ENCODE data around the gene SLU7. TPM values are rescaled to one million over a fixed set of nuclear protein-coding genes. Genes with fewer than 3 reads are reported as not detected.
"Not testable (repeated sequence)": the region's sequence is repeated elsewhere in the genome, so short reads cannot be mapped to it uniquely, and the experiment has no call there.

SLU7 gene
- total RNA-seq, 4 donors from 2014 or later = 26.6 to 90.0 (median 52.4) TPM

- intact Hi-C loops (cut with DNase I; ENCODE audit: low total_unique reads) = no loop called here
- no peaks in the 10 kb centered on the region for H3K4me1 ChIP-seq
- no peak for TF ChIP-seq POLR2A (IDR thresholded peaks at IDR 0.05)
- TF ChIP-seq CTCF (IDR thresholded peaks at IDR 0.05) = peak; percentile 72 to 95 (median 81)
- H3K27me3 ChIP-seq = no peaks in the 10 kb centered on the region
- no peaks in the 10 kb centered on the region for H3K9me3 ChIP-seq
- H3K27ac ChIP-seq = no peak overlapping the region
- DNase-seq = peak; percentile 77 to 80
- no peaks in the 10 kb centered on the region for H3K36me3 ChIP-seq
- peak overlapping the region; percentile 8 to 37 for H3K4me3 ChIP-seq
Observed at GRCh38 chr5:160439205-160439600, 20.3 kb upstream of the SLU7 start.

GRCh38 chr5:160438316-160439204, 19.7 kb upstream of the SLU7 start:
- peak in 1 of 2 donors; percentile 23 for DNase-seq
- Histone ChIP-seq H3K4me1 (no peaks in the 10 kb centered on the region), H3K4me3 (peak overlapping the region; percentile 8 to 37), H3K36me3 (no peaks in the 10 kb centered on the region), H3K27ac (no peak overlapping the region), H3K9me3 (no peaks in the 10 kb centered on the region), H3K27me3 (no peaks in the 10 kb centered on the region)
- TF ChIP-seq POLR2A (IDR thresholded peaks at IDR 0.05) (no peak), CTCF (IDR thresholded peaks at IDR 0.05) (peak; percentile 40 to 53 (median 49))
- intact Hi-C loops (cut with DNase I; ENCODE audit: low total_unique reads) = no loop called here

- intact Hi-C loops (cut with DNase I; ENCODE audit: low total_unique reads) = no loop called here
- Histone ChIP-seq H3K9me3 (no peaks in the 10 kb centered on the region), H3K4me3 (no peak overlapping the region), H3K27ac (no peak overlapping the region), H3K27me3 (no peaks in the 10 kb centered on the region), H3K36me3 (no peaks in the 10 kb centered on the region), H3K4me1 (no peaks in the 10 kb centered on the region)
- no peak for DNase-seq
- TF ChIP-seq POLR2A (IDR thresholded peaks at IDR 0.05) = no peak
- TF ChIP-seq CTCF (IDR thresholded peaks at IDR 0.05) = no peak
Observed at GRCh38 chr5:160437271-160437670, 18.4 kb upstream of the SLU7 start.

GRCh38 chr5:160436661-160437060, 17.8 kb upstream of the SLU7 start:
- DNase-seq; intact Hi-C loops (cut with DNase I; ENCODE audit: low total_unique reads); H3K36me3 ChIP-seq; H3K27ac ChIP-seq; H3K9me3 ChIP-seq; H3K4me1 ChIP-seq; H3K27me3 ChIP-seq; H3K4me3 ChIP-seq: not testable (repeated sequence)

- H3K9me3 ChIP-seq = no peaks in the 10 kb centered on the region
- no peaks in the 10 kb centered on the region for H3K36me3 ChIP-seq
- intact Hi-C loops (cut with DNase I; ENCODE audit: low total_unique reads) = no loop called here
- TF ChIP-seq CTCF (IDR thresholded peaks at IDR 0.05) (no peak), POLR2A (IDR thresholded peaks at IDR 0.05) (no peak)
- no peak overlapping the region for H3K4me3 ChIP-seq
- H3K4me1 ChIP-seq = no peaks in the 10 kb centered on the region
- no peak for DNase-seq
- no peaks in the 10 kb centered on the region for H3K27me3 ChIP-seq
- no peak overlapping the region for H3K27ac ChIP-seq
Observed at GRCh38 chr5:160436017-160436416, 17.1 kb upstream of the SLU7 start.
